HCT116 (cell line): ENCODE measurements around the gene WAPL. TPM values are rescaled to one million over a fixed set of nuclear protein-coding genes. Genes with fewer than 3 reads are reported as not detected.

Experiments
- ATAC-seq: fragments of 200-7000 bp; cut with Tn5 transposase; 2 replicates; pipeline ENCODE4 v1.9.1; 2020; ENCODE audit warnings: mild to moderate bottlenecking, moderate library complexity
- BruUV-seq: library from RNA; stranded (reverse); fragments of 400-500 nt; replicated peaks from 2 replicates; lab custom pipeline; 2021; lab: Mats Ljungman, UMichigan
- CTCF ChIA-PET: fragments of 300-600 bp; sonication (Branson Sonifier 250); formaldehyde crosslinking; loops from one replicate; lab custom pipeline; 2021; ENCODE audit warnings: antibody characterized with exemption; lab: Charles Lee
- POLR2A ChIA-PET: fragments of 300-600, 350-600 bp; sonication (Branson Sonifier 250); formaldehyde crosslinking; loops from one replicate; lab custom pipeline; 2021; ENCODE audit warnings: antibody characterized with exemption; lab: Charles Lee
- RAD21 ChIA-PET, 2 experiments: fragments of 300-600 bp; sonication (Branson Sonifier 250); formaldehyde crosslinking; loops; one replicate each; lab custom pipeline; 2023; ENCODE audit warnings: low total read pairs in 2 of 2; ENCODE audit not compliant: uncharacterized antibody in 2 of 2, unreplicated experiment in 2 of 2, low non-redundant PET in 1 of 2; lab: Charles Lee
- DNase-seq: peaks from one replicate; pipeline ENCODE4 v3.0.0-alpha.2; 2010; ENCODE audit warnings: low read depth, low spot score
- H2AFZ ChIP-seq: fragments of 200-600 bp; shearing (Covaris generic), sonication (generic); 2 replicates; pipeline ENCODE4 v1.6.1; 2017; ENCODE audit warnings: low read depth, mixed run types, mixed read lengths, antibody characterized with exemption, low read length; ENCODE audit not compliant: poor library complexity, severe bottlenecking
- H3K27ac ChIP-seq: 2 replicates; pipeline ENCODE4 v1.5.1; 2012; ENCODE audit warnings: low read depth, low read length
- H3K27me3 ChIP-seq: fragments of 200-600 bp; sonication (generic); 2 replicates; pipeline ENCODE4 v1.6.1; 2016; ENCODE audit warnings: mixed run types, low read length, mixed read lengths; ENCODE audit not compliant: insufficient read depth
- H3K36me3 ChIP-seq, 2 experiments: fragments of 200-500 bp in 1 of 2; fragments of 200-600 bp in 1 of 2; sonication (Bioruptor generic) in 1 of 2; sonication (generic) in 1 of 2; 2 replicates each; pipeline versions ENCODE4 v1.5.1 to v1.6.1; 2014 to 2016; ENCODE audit warnings: low read length in 2 of 2, inconsistent platforms in 1 of 2, mixed read lengths in 1 of 2, mixed run types in 1 of 2; ENCODE audit not compliant: insufficient read depth in 2 of 2, control insufficient read depth in 1 of 2
- H3K4me1 ChIP-seq, 2 experiments: fragments of 200-600 bp in 1 of 2; sonication (generic) in 1 of 2; 2 replicates each; pipeline versions ENCODE4 v1.5.1 to v1.6.1; 2012 to 2017; ENCODE audit warnings: low read length in 2 of 2, inconsistent platforms in 1 of 2, mild to moderate bottlenecking in 1 of 2, mixed read lengths in 1 of 2, mixed run types in 1 of 2, moderate library complexity in 1 of 2; ENCODE audit not compliant: insufficient read depth in 2 of 2, control insufficient read depth in 1 of 2
- H3K4me2 ChIP-seq: fragments of 200-600 bp; sonication (generic); 2 replicates; pipeline ENCODE4 v1.6.1; 2017; ENCODE audit warnings: mixed run types, low read length, mixed read lengths
- H3K4me3 ChIP-seq, 2 experiments: fragments of 200-600 bp in 1 of 2; sonication (generic) in 1 of 2; replicated peaks in 1 of 2; 2 replicates each; pipeline ENCODE4 v1.5.1; 2011 to 2016; ENCODE audit warnings: low read length in 2 of 2, control low read depth in 1 of 2, low read depth in 1 of 2, mild to moderate bottlenecking in 1 of 2, mixed read lengths in 1 of 2, mixed run types in 1 of 2
- H3K79me2 ChIP-seq: fragments of 200-600 bp; sonication (generic); 2 replicates; pipeline ENCODE4 v1.6.1; 2017; ENCODE audit warnings: mild to moderate bottlenecking, mixed run types, low read length, moderate library complexity, mixed read lengths; ENCODE audit not compliant: insufficient read depth
- H3K9ac ChIP-seq: fragments of 200-600 bp; sonication (generic); 2 replicates; pipeline ENCODE4 v1.6.1; 2016; ENCODE audit warnings: low read length, mixed read lengths
- H3K9me2 ChIP-seq: fragments of 200-600 bp; sonication (generic), shearing (Covaris generic); 2 replicates; pipeline ENCODE4 v1.6.1; 2017; ENCODE audit warnings: mixed run types, mild to moderate bottlenecking, moderate library complexity; ENCODE audit not compliant: insufficient read depth
- H3K9me3 ChIP-seq, 2 experiments: fragments of 200-500 bp in 1 of 2; fragments of 200-600 bp in 1 of 2; sonication (Bioruptor generic) in 1 of 2; sonication (generic) in 1 of 2; 2 replicates each; pipeline ENCODE4 v1.6.1; 2014 to 2017; ENCODE audit warnings: low read length in 2 of 2, mixed read lengths in 2 of 2, inconsistent platforms in 1 of 2, low read depth in 1 of 2, mild to moderate bottlenecking in 1 of 2, mixed run types in 1 of 2, moderate library complexity in 1 of 2; ENCODE audit not compliant: control insufficient read depth in 1 of 2, insufficient read depth in 1 of 2
- H4K20me1 ChIP-seq: fragments of 200-600 bp; sonication (generic), shearing (Covaris generic); 2 replicates; pipeline ENCODE4 v1.6.1; 2017; ENCODE audit warnings: mixed run types, mild to moderate bottlenecking, moderate library complexity; ENCODE audit not compliant: insufficient read depth
- ATF3 ChIP-seq: IDR thresholded peaks from 2 replicates; pipeline ENCODE4 v1.6.1; 2012
- CEBPB ChIP-seq: IDR thresholded peaks from 2 replicates; pipeline ENCODE4 v1.6.1; 2012; ENCODE audit warnings: low read depth
- EGR1 ChIP-seq: IDR thresholded peaks from 2 replicates; pipeline ENCODE4 v1.6.1; 2012; ENCODE audit warnings: low read depth
- ELF1 ChIP-seq: IDR thresholded peaks from 2 replicates; pipeline ENCODE4 v1.6.1; 2012; ENCODE audit warnings: low read depth, borderline replicate concordance
- EZH2 ChIP-seq: fragments of 200-600 bp; sonication (generic); IDR thresholded peaks from 2 replicates; pipeline ENCODE4 v1.6.1; 2017; ENCODE audit warnings: antibody characterized with exemption, mixed run types
- EZH2phosphoT487 ChIP-seq: fragments of 200-600 bp; IDR thresholded peaks from 2 replicates; pipeline ENCODE4 v1.6.1; 2018; ENCODE audit warnings: antibody characterized with exemption, borderline replicate concordance
- POLR2A ChIP-seq: IDR thresholded peaks from 2 replicates; pipeline ENCODE4 v1.7.0; 2011; ENCODE audit warnings: borderline replicate concordance; ENCODE audit not compliant: insufficient read depth, insufficient read length; ENCODE audit errors: extremely low read depth
- REST ChIP-seq: IDR thresholded peaks from 2 replicates; pipeline ENCODE4 v1.6.1; 2012; ENCODE audit warnings: low read depth
- SP1 ChIP-seq: IDR thresholded peaks from 2 replicates; pipeline ENCODE4 v1.6.1; 2012; ENCODE audit warnings: low read depth
- YY1 ChIP-seq: IDR thresholded peaks from 2 replicates; pipeline ENCODE4 v1.6.1; 2011; ENCODE audit warnings: low read length, low read depth, moderate library complexity, mild to moderate bottlenecking; ENCODE audit not compliant: insufficient replicate concordance; ENCODE audit errors: extremely low read depth
- ZBTB33 ChIP-seq: IDR thresholded peaks from 2 replicates; pipeline ENCODE4 v1.6.1; 2011; ENCODE audit warnings: mild to moderate bottlenecking, low read length, moderate library complexity; ENCODE audit not compliant: insufficient replicate concordance; ENCODE audit errors: extremely low read depth
- intact Hi-C: fragments of 100-400 bp; cut with micrococcal nuclease; formaldehyde crosslinking; loops from 2 replicates; pipeline ENCODE4 v1.10.0; 2022
- total RNA-seq: library from RNA; stranded (reverse); gene quantifications from one replicate; pipeline ENCODE4 v1.2.1, GENCODE V29; 2021; ENCODE audit not compliant: unreplicated experiment

Gene WAPL
- total RNA-seq, 1 experiment from 2014 or later: 37.5 TPM

- Histone ChIP-seq H3K36me3 (peaks cover 11 to 18% of the 10 kb centered on the region in 2 experiments; a peak in 3 of 4 replicates), H3K9ac (no peak overlapping the region), H3K9me2 (no peaks in the 10 kb centered on the region), H3K4me1 (no peaks in the 10 kb centered on the region), H3K4me2 (no peak overlapping the region), H3K27me3 (no peaks in the 10 kb centered on the region), H2AFZ (no peak overlapping the region), H3K27ac (no peak overlapping the region), H3K79me2 (peaks cover 62% of the 10 kb centered on the region), H4K20me1 (0 out of 2 replicates have a peak, but pooled peaks cover 8% of the 10 kb centered on the region), H3K9me3 (no peaks in the 10 kb centered on the region), H3K4me3 (no peak overlapping the region)
- DNase-seq: no peak
- ATAC-seq: no peak
- intact Hi-C loops: no loop called here
- ChIA-PET RAD21 (no interaction called here), POLR2A (no interaction called here), CTCF (no interaction called here)
- TF ChIP-seq CEBPB (no peak), ZBTB33 (no peak), YY1 (no peak), REST (no peak), ATF3 (no peak), EZH2phosphoT487 (no peak), SP1 (no peak), EZH2 (no peak), EGR1 (no peak), POLR2A (no peak), ELF1 (no peak)
- no TSS peak for BruUV-seq
Observed at GRCh38 chr10:86472061-86472460, 49.5 kb downstream of the WAPL start.
